ENCODE results near the gene LCN10.

DNA sequence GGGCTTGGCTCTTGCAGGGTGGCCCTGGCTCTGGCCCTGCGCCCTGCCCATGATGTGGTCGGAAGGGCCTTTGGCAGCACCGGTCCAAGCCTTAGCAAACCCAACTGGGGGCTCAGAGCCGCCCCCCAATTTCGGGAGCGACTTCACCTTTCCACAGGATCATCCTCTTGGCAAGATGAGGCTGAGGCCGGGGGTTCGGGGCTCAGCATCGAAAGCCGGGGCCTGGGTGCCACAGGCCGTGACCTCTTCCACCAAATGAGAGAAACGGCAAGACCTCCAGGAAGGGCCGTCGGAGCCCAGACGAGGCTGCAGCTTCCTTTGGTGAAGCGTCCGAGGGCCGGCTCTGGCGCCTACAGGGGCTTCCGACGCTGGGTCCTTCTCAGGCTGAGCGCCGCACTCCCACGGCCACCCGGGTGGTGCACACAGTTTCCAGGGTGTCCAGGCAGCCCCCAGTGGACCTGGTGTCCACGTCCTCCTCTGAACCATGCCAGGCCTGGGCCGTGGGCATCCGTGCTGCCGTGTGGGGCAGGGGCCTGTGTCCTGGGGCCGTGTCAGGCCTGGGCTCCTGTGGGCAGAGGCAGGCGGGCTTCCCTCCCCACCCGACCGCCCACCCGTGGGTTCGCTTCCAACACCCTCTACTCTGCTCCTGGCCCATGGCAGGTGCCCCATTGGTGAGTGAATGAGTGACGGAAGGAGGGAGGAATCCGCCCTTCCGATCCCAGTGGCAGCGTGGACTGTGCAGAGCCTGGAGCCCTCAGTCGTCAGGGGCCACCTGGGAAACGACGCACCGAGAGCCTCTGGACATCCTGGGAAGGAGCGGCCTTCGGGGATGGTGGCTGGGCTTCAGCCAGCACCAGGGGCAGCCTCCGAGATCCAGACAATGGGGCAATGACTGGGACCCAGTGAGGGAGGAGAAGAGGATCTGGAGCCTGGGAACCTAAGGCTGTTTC, 50.3 kb downstream of the LCN10 start:
- TF ChIP-seq, protein P1, sequence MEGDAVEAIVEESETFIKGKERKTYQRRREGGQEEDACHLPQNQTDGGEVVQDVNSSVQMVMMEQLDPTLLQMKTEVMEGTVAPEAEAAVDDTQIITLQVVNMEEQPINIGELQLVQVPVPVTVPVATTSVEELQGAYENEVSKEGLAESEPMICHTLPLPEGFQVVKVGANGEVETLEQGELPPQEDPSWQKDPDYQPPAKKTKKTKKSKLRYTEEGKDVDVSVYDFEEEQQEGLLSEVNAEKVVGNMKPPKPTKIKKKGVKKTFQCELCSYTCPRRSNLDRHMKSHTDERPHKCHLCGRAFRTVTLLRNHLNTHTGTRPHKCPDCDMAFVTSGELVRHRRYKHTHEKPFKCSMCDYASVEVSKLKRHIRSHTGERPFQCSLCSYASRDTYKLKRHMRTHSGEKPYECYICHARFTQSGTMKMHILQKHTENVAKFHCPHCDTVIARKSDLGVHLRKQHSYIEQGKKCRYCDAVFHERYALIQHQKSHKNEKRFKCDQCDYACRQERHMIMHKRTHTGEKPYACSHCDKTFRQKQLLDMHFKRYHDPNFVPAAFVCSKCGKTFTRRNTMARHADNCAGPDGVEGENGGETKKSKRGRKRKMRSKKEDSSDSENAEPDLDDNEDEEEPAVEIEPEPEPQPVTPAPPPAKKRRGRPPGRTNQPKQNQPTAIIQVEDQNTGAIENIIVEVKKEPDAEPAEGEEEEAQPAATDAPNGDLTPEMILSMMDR (IDR thresholded peaks at IDR 0.05; ENCODE audit: low read depth, low read length): no peak
- TF ChIP-seq MAX (IDR thresholded peaks at IDR 0.05; ENCODE audit: low read depth, low read length): no peak
- TF ChIP-seq POLR2A (IDR thresholded peaks at IDR 0.05; ENCODE audit: extremely low read depth, insufficient read length): no peak
- TF ChIP-seq MYC (IDR thresholded peaks at IDR 0.05; ENCODE audit: low read depth, low read length): no peak
